HEK293 (cell line): ENCODE data around the gene RNF123.

Experiments used
- CTCF ChIA-PET: fragments of 350-600 bp; formaldehyde crosslinking; extraction: SDS; loops from one replicate; lab custom pipeline; 2021; ENCODE audit warnings: antibody characterized with exemption; lab: Yijun Ruan, JAX
- POLR2A ChIA-PET: fragments of 300-600 bp; formaldehyde crosslinking; extraction: SDS; loops from one replicate; lab custom pipeline; 2020; ENCODE audit warnings: antibody characterized with exemption, inconsistent platforms; lab: Yijun Ruan, JAX
- H3K27ac ChIP-seq: fragments of 200-500 bp; sonication (Bioruptor generic); 2 replicates; pipeline ENCODE4 v1.5.1; 2014; ENCODE audit warnings: low read depth, low read length, control low read depth, inconsistent platforms; ENCODE audit errors: extremely low read depth
- H3K36me3 ChIP-seq, 2 experiments: fragments of 200-500 bp in 1 of 2; sonication (Bioruptor generic) in 1 of 2; 1 replicate in 1 of 2; 2 replicates in 1 of 2; pipeline ENCODE4 v1.5.1; 2014 to 2017; ENCODE audit warnings: inconsistent platforms in 2 of 2, low read length in 2 of 2; ENCODE audit not compliant: control insufficient read depth in 2 of 2, insufficient read depth in 1 of 2
- H3K4me1 ChIP-seq: fragments of 200-500 bp; sonication (Bioruptor generic); 2 replicates; pipeline ENCODE4 v1.5.1; 2014; ENCODE audit warnings: mild to moderate bottlenecking, low read length, inconsistent platforms; ENCODE audit not compliant: control insufficient read depth, insufficient read depth
- H3K4me3 ChIP-seq: 2 replicates; pipeline ENCODE4 v1.5.1; 2011; ENCODE audit warnings: low read depth, mild to moderate bottlenecking, control low read depth, low read length, moderate library complexity
- H3K9me3 ChIP-seq: fragments of 200-500 bp; sonication (Bioruptor generic); 2 replicates; pipeline ENCODE4 v1.5.1; 2014; ENCODE audit warnings: low read depth, low read length, inconsistent platforms; ENCODE audit not compliant: control insufficient read depth, insufficient read depth
- CTCF ChIP-seq: fragments of 450-650 bp; formaldehyde crosslinking; IDR thresholded peaks from 2 replicates; pipeline ENCODE4 v1.5.1; 2016; ENCODE audit warnings: missing biosample characterization, missing genetic modification characterization
- HOXA7 ChIP-seq: sonication (generic); formaldehyde crosslinking; IDR thresholded peaks from 2 replicates; pipeline ENCODE4 v1.8.1; 2022; ENCODE audit warnings: missing genetic modification reagents, borderline replicate concordance
- KLF1 ChIP-seq: fragments of 450-650 bp; formaldehyde crosslinking; IDR thresholded peaks from 2 replicates; pipeline ENCODE4 v1.5.1; 2016; ENCODE audit warnings: missing biosample characterization, missing genetic modification characterization
- PRDM10 ChIP-seq: fragments of 450-650 bp; formaldehyde crosslinking; IDR thresholded peaks from 2 replicates; pipeline ENCODE4 v1.5.1; 2016; ENCODE audit warnings: missing biosample characterization, missing genetic modification characterization
- SCRT1 ChIP-seq: fragments of 450-650 bp; formaldehyde crosslinking; IDR thresholded peaks from 2 replicates; pipeline ENCODE4 v1.5.1; 2016; ENCODE audit warnings: missing biosample characterization, missing genetic modification characterization, borderline replicate concordance
- WT1 ChIP-seq: fragments of 450-650 bp; formaldehyde crosslinking; IDR thresholded peaks from 2 replicates; pipeline ENCODE4 v1.5.1; 2016; ENCODE audit warnings: missing biosample characterization, missing genetic modification characterization
- ZBTB26 ChIP-seq: fragments of 450-650 bp; formaldehyde crosslinking; optimal IDR thresholded peaks from 2 replicates; pipeline ENCODE3; 2016; ENCODE audit warnings: missing biosample characterization, mild to moderate bottlenecking, missing genetic modification characterization
- ZBTB49 ChIP-seq: fragments of 450-650 bp; formaldehyde crosslinking; IDR thresholded peaks from 2 replicates; pipeline ENCODE4 v1.5.1; 2016; ENCODE audit warnings: missing biosample characterization, missing genetic modification characterization, low read depth
- ZEB2 ChIP-seq: fragments of 450-650 bp; formaldehyde crosslinking; IDR thresholded peaks from 2 replicates; pipeline ENCODE4 v1.5.1; 2016; ENCODE audit warnings: missing biosample characterization, missing genetic modification characterization
- ZNF169 ChIP-seq: fragments of 450-650 bp; formaldehyde crosslinking; IDR thresholded peaks from 2 replicates; pipeline ENCODE4 v1.5.1; 2016; ENCODE audit warnings: missing biosample characterization, missing genetic modification characterization
- ZNF341 ChIP-seq: fragments of 450-650 bp; formaldehyde crosslinking; IDR thresholded peaks from 2 replicates; pipeline ENCODE4; 2016; ENCODE audit warnings: low read depth, missing biosample characterization, missing genetic modification characterization
- ZNF366 ChIP-seq: fragments of 450-650 bp; formaldehyde crosslinking; conservative IDR thresholded peaks from 2 replicates; pipeline ENCODE4 v1.5.1; 2016; ENCODE audit warnings: missing biosample characterization, missing genetic modification characterization
- ZNF37A ChIP-seq: fragments of 450-650 bp; IDR thresholded peaks from 2 replicates; pipeline ENCODE4 v1.5.1; 2018; ENCODE audit warnings: missing biosample characterization, missing genetic modification characterization
- ZNF391 ChIP-seq: fragments of 450-650 bp; formaldehyde crosslinking; IDR thresholded peaks from 2 replicates; pipeline ENCODE4 v1.5.1; 2016; ENCODE audit warnings: low read depth, missing biosample characterization, missing genetic modification characterization, borderline replicate concordance
- ZNF580 ChIP-seq: fragments of 450-650 bp; formaldehyde crosslinking; IDR thresholded peaks from 2 replicates; pipeline ENCODE4 v1.5.1; 2016; ENCODE audit warnings: missing biosample characterization, missing genetic modification characterization
- ZNF596 ChIP-seq: fragments of 450-650 bp; IDR thresholded peaks from 2 replicates; pipeline ENCODE4 v1.5.0; 2018; ENCODE audit warnings: missing biosample characterization, mild to moderate bottlenecking, missing genetic modification characterization, moderate library complexity
- ZNF670 ChIP-seq: fragments of 450-650 bp; formaldehyde crosslinking; IDR thresholded peaks from 2 replicates; pipeline ENCODE4 v1.5.1; 2016; ENCODE audit warnings: missing biosample characterization, missing genetic modification characterization, low read depth
- ZNF776 ChIP-seq: fragments of 450-650 bp; formaldehyde crosslinking; IDR thresholded peaks from 2 replicates; pipeline ENCODE4 v1.5.0; 2017; ENCODE audit warnings: missing biosample characterization, missing genetic modification characterization, borderline replicate concordance

Gene RNF123

GRCh38 chr3:49705390-49705960, 16.1 kb downstream of the RNF123 start (continued):
- TF ChIP-seq KLF1 (tag by site-specific recombination), result no peak

- POLR2A ChIA-PET, result no interaction called here
- H3K4me1 ChIP-seq, result no peaks in the 10 kb centered on the region
- CTCF ChIA-PET, result interaction anchor here (0.6 kb wide), 1 partner anchor 11 kb away, joined by 3 read pairs; no protein-coding TSS in a partner anchor
- no peak overlapping the region for H3K4me3 ChIP-seq
- H3K9me3 ChIP-seq, result no peaks in the 10 kb centered on the region
- H3K36me3 ChIP-seq, result peaks cover 0 to 61% of the 10 kb centered on the region in 2 experiments; a peak in 2 of 3 replicates
- no peak overlapping the region for H3K27ac ChIP-seq
- no peak for TF ChIP-seq ZNF776 (tag by site-specific recombination)
- no peak for TF ChIP-seq WT1 (tag by site-specific recombination)
- TF ChIP-seq ZNF580 (tag by site-specific recombination), result no peak
- no peak for TF ChIP-seq ZNF366 (tag by site-specific recombination)
- TF ChIP-seq ZNF596, result no peak
- TF ChIP-seq ZNF391 (tag by site-specific recombination), result no peak
- no peak for TF ChIP-seq ZNF37A
- no peak for TF ChIP-seq ZNF670 (tag by site-specific recombination)
- TF ChIP-seq ZNF341 (tag by site-specific recombination), result no peak
- no peak for TF ChIP-seq PRDM10 (tag by site-specific recombination)
- no peak for TF ChIP-seq HOXA7 (CRISPR knock-in tag)
- no peak for TF ChIP-seq ZBTB26 (tag by site-specific recombination)
- no peak for TF ChIP-seq CTCF (tag by site-specific recombination)
- no peak for TF ChIP-seq SCRT1 (tag by site-specific recombination)
- TF ChIP-seq ZNF169, result no peak
- TF ChIP-seq ZBTB49 (tag by site-specific recombination), result no peak
- no peak for TF ChIP-seq ZEB2 (tag by site-specific recombination)
- TF ChIP-seq, all 188 proteins: peak for 0
Observed at GRCh38 chr3:49706456-49707112, 17.2 kb downstream of the RNF123 start.
